Coronary artery (tissue), 2 donors: Measurements from ENCODE around the gene CHST9.
"Not testable (repeated sequence)": the region's sequence is repeated elsewhere in the genome, so short reads cannot be mapped to it uniquely, and the experiment has no call there.

Experiments
- DNase-seq: peaks from one replicate; pipeline ENCODE4 v3.0.0-alpha.2; 2017; ENCODE audit warnings: low spot score
- H3K27ac ChIP-seq, 2 donors: fragments of 200-600 bp; sonication (generic); one replicate each; pipeline ENCODE4 v1.5.1; 2016 to 2019
- H3K4me3 ChIP-seq: fragments of 200-600 bp; sonication (generic); 2 replicates; pipeline ENCODE4 v1.5.1; 2016; ENCODE audit warnings: mild to moderate bottlenecking, moderate library complexity
- CTCF ChIP-seq: fragments of 200-600 bp; sonication (generic); IDR thresholded peaks from one replicate; pipeline ENCODE4 v1.5.1; 2019; ENCODE audit warnings: antibody characterized with exemption

The CHST9 gene

DNA sequence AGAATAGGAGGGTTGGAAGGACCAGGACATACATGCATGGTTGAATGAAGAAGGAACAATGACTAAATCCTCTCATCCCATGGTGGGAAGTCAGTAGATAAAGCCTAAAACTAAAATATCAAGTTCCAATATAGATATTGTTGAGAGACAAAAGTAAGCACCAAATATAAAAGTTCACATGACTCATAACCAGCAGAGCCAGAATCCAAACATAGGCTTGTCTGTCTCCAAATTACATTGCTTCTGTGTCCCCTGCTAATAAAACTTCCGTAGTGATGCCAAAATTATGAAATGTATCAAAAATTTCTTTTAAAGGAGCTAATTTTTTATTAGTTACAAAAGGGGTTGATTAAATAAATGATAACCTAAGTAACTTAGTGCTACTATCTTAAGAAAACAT lies 19.7 kb downstream of the CHST9 start:
- Histone ChIP-seq H3K4me3 (no peak overlapping the region), H3K27ac (no peak overlapping the region)
- TF ChIP-seq CTCF: no peak
- DNase-seq: no peak

- Histone ChIP-seq H3K4me3 (no peak overlapping the region), H3K27ac (no peak overlapping the region)
- no peak for TF ChIP-seq CTCF
- DNase-seq: no peak
Observed at GRCh38 chr18:27164905-27165304, 20.2 kb downstream of the CHST9 start.

DNA sequence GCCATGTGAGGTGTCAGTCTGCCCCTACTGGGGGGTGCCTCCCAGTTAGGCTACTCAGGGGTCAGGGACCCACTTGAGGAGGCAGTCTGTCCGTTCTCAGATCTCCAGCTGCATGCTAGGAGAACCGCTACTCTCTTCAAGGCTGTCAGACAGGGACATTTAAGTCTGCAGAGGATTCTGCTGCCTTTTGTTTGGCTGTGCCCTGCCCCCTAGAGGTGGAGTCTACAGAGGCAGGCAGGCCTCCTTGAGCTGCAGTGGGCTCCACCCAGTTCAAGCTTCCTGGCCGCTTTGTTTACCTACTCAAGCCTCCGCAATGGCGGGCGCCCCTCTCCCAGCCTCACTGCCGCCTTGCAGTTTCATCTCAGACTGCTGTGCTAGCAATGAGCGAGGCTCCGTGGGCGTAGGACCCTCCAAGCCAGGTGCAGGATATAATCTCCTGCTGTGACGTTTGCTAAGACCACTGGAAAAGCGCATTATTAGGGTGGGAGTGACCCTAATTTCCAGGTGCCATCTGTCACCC lies 21.9 kb downstream of the CHST9 start:
- H3K27ac ChIP-seq, H3K4me3 ChIP-seq, DNase-seq: not testable (repeated sequence)

- not testable (repeated sequence) for H3K27ac ChIP-seq, DNase-seq, H3K4me3 ChIP-seq
Observed at GRCh38 chr18:27149240-27149639, 35.9 kb downstream of the CHST9 start.

DNA sequence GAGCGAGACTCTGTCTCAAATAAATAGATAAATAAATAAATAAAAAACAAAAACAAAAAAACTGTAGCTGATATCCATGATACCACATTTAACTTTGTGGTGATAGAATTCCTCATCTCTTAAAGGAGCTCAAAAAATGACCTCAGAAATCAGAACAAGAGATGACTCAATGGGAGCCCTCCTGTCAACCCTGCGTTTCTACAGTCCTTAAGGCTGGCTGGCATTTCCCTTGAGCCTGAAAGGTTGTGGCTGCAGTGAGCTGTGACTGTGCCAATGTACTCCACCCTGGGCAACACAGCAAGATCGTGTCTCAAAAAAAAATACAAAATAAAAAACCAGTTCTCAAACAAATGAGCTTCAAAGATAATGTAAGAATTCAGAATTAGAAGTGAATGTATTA lies 40.4 kb downstream of the CHST9 start:
- Histone ChIP-seq H3K27ac (no peak overlapping the region), H3K4me3 (no peak overlapping the region)
- no peak for DNase-seq
- no peak for TF ChIP-seq CTCF

DNA sequence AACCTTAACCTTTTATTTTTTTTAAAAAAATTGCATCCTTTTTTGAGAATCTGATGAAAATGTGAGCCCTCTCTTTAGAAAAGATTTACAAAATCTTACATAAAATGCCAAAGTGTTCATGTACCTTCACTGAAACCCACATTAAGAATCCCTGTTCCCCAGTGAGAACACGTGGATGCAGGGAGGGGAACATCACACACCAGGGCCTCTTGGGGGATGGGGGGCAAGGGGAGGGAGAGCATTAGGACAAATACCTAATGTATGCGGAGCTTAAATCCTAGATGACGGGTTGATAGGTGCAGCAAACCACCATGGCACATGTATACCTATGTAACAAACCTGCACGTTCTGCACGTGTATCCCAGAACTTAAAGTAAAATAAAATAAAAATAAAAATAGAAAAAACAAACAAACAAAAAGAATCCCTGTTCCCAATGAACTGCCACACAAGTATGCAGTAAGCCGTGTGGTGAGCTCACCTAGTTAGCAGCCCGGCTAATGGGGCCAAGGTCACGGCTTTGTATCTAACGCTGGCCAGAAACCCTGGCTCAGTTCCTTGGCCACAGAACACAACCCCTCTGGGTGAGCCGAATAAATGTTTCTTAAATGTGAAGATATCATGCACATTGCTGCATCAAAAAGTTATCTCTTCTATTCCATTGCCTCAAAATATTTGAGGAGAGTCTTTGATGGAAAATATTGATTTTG lies 41.4 kb downstream of the CHST9 start:
- Histone ChIP-seq H3K4me3 (no peak overlapping the region), H3K27ac (no peak overlapping the region)
- TF ChIP-seq CTCF: no peak
- DNase-seq: no peak

DNA sequence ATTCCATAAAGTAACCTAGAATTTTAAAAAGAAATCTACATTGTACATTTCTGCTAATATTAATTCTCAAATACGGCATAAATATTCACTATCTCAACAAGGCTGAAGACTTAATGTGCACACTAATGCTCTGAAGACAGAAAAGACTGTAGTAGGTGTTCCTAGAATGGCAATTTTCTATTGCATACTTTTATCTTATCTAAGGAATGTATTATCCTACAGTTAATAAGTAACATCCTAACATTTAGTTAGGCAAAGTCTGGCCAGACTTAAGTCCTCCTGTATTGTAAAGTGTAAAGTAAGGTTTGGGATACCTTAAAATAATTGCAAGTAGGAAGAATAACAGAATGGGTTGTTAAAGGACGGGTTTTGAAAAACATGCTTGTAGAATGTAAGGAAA lies 42.2 kb downstream of the CHST9 start:
- DNase-seq: no peak
- Histone ChIP-seq H3K4me3 (no peak overlapping the region), H3K27ac (no peak overlapping the region)
- no peak for TF ChIP-seq CTCF

DNA sequence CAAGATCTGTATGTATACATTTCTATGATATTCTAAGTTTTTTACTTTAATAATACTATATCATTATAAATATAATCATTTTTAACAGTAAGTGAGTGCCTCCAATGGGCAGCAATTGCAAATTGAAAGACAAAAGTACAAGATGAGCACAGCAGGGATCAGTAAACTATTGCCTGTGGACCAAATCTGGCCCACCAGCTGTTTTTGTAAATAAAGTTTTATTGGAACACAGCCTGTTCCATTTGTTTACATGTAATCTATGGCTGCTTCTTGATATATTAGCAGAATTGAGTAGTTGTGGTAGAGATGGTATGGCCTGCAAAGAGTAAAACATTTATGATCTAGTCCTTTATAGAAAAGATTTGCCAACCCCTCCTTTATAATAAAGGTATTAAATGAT lies 43.2 kb downstream of the CHST9 start:
- Histone ChIP-seq H3K4me3 (no peak overlapping the region), H3K27ac (no peak overlapping the region)
- no peak for DNase-seq
- no peak for TF ChIP-seq CTCF
